Naive thymus-derived CD8-positive, alpha-beta T cell (primary cell): Measurements from ENCODE around the gene HSPB7. TPM values are rescaled to one million over a fixed set of nuclear protein-coding genes. Genes with fewer than 3 reads are reported as not detected.
A peak's percentile ranks its signal among the peaks of the same experiment; 100 is the strongest.

ENCODE experiments used
- ATAC-seq, 2 donors: fragments of 150-1000 bp; cut with Tn5 transposase in 1 of 2; sonication (Bioruptor Pico), chemical (Tn5 transposase) in 1 of 2; 1 replicate in 1 of 2; 2 replicates in 1 of 2; pipeline ENCODE4 v1.10.0; 2021; ENCODE audit warnings: mild to moderate bottlenecking in 2 of 2, moderate library complexity in 2 of 2
- POLR2A ChIA-PET: fragments of 350-600 bp; sonication (Branson Sonifier 250); formaldehyde crosslinking; loops from one replicate; lab custom pipeline; 2021; ENCODE audit warnings: antibody characterized with exemption; lab: Charles Lee
- DNase-seq, 10 donors: peaks; one replicate each; pipeline versions ENCODE4 v3.0.0 to v3.0.0-alpha.2; 2020 to 2022
- H3K27ac Mint-ChIP-seq, 10 donors: one replicate each; pipeline ENCODE4 v1.8.0; 2020 to 2022; ENCODE audit warnings: mild to moderate bottlenecking in 10 of 10, mixed read lengths in 10 of 10, moderate library complexity in 4 of 10, inconsistent platforms in 1 of 10
- H3K27me3 Mint-ChIP-seq, 5 donors: one replicate each; pipeline ENCODE4 v1.8.0; 2021 to 2022; ENCODE audit warnings: mixed read lengths in 5 of 5
- H3K36me3 Mint-ChIP-seq, 3 donors: one replicate each; pipeline ENCODE4 v1.8.0; 2020 to 2022; ENCODE audit warnings: mixed read lengths in 3 of 3, mild to moderate bottlenecking in 2 of 3, inconsistent platforms in 1 of 3
- H3K4me1 Mint-ChIP-seq, 4 donors: one replicate each; pipeline ENCODE4 v1.8.0; 2021 to 2022; ENCODE audit warnings: mixed read lengths in 4 of 4
- H3K4me3 Mint-ChIP-seq, 10 donors: one replicate each; pipeline ENCODE4 v1.8.0; 2020 to 2022; ENCODE audit warnings: mild to moderate bottlenecking in 10 of 10, mixed read lengths in 10 of 10, moderate library complexity in 6 of 10, inconsistent platforms in 1 of 10
- H3K9me3 Mint-ChIP-seq, 9 donors: one replicate each; pipeline ENCODE4 v1.8.0; 2020 to 2022; ENCODE audit warnings: mixed read lengths in 9 of 9, mild to moderate bottlenecking in 3 of 9, inconsistent platforms in 1 of 9, moderate library complexity in 1 of 9
- polyA plus RNA-seq, 3 donors: library from polyadenylated mRNA; unstranded; fragments of 300-500 nt; fragmentation: Illumina TruSeq; gene quantifications; one replicate each; pipeline ENCODE4 v1.2.3, GENCODE V29; 2021
- total RNA-seq, 8 experiments: library from RNA in 2 of 8; stranded (reverse) in 2 of 8; gene quantifications; one replicate each; pipeline ENCODE4 v1.2.3 and lab custom pipeline; 2021 to 2026

The HSPB7 gene
- total and polyA plus RNA-seq, 5 experiments from 2014 or later = not detected

DNA sequence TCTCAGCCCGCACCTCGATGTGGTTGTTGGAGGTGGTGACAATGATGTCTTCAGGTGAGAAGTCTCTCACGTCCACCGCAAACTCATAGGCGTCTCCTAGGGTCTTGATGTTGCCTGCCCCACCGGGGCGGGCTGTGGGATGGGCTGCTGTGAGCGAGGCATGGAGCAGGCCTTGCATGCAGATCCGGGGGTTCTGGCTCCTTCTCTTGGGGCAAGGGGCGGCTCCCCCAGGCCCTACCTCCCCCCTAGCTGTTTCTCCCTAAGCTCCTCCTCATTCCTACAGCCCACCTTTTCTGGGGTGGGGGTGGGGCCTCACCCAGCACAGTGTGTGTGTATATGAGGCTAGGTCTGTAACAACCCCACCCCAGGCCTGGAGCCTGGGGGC, 775 bp downstream of the HSPB7 start:
- H3K27me3 Mint-ChIP-seq = peaks cover 0 to 5% (median 0%) of the 10 kb centered on the region in 5 donors
- H3K4me1 Mint-ChIP-seq = peaks cover 0 to 13% (median 5%) of the 10 kb centered on the region in 4 donors
- no peak overlapping the region for H3K4me3 Mint-ChIP-seq
- no peaks in the 10 kb centered on the region for H3K9me3 Mint-ChIP-seq
- POLR2A ChIA-PET = no interaction called here
- ATAC-seq (no peak), DNase-seq (no peak)
- H3K36me3 Mint-ChIP-seq = no peaks in the 10 kb centered on the region
- no peak overlapping the region for H3K27ac Mint-ChIP-seq

DNA sequence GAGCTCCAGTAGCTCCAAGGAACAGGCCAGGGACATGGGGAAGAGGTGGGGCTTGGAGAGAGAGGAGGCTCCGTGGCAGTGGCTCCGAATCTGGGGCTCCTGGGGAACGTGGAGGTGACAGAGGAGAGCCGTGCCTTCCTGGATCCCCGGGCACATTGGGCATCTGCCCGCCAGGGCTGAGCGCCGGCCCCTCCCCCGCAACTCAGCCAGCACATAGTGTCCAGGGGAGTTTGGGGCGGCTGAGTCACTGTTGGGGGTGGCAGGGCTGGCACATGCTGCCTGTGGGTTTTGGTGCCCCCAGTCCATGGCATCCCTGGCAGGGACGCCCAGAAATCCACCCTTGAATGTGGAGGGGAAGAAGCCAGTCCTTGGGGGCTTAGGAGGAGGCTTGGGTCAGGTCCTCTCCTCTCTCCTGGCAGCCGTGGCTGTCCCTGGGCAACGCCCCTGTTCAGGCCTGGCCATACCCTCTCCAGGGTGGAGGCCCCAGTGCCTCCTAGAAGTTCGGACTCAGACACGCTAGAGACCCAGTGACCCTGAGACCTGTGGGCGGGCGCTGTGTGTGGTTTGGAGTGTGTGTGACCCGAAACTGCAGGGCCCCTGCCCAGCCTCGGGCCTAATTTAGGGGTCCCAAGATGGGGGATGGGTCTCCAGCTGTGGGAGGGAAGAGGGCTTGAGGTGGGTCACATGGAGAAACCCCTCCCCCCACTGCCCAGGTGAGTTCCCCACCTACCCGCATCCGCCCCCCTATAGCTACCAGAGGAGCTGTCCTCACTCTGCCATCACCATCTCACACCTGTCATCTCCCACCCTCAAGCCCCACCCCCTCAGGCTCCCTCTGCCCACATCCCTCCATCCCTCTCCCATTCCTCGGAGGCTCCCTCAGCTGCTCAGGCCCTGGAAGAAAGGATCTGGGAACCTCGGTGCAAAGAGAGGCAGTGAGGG, 1.6 kb downstream of the HSPB7 start:
- H3K36me3 Mint-ChIP-seq = no peaks in the 10 kb centered on the region
- peaks cover 0 to 14% (median 6%) of the 10 kb centered on the region in 4 donors for H3K4me1 Mint-ChIP-seq
- peak overlapping the region in 1 of 10 donors; percentile 62 for H3K27ac Mint-ChIP-seq
- DNase-seq (no peak), ATAC-seq (no peak)
- H3K9me3 Mint-ChIP-seq = no peaks in the 10 kb centered on the region
- peaks cover 0 to 5% (median 0%) of the 10 kb centered on the region in 5 donors for H3K27me3 Mint-ChIP-seq
- POLR2A ChIA-PET = no interaction called here
- H3K4me3 Mint-ChIP-seq = no peak overlapping the region

DNA sequence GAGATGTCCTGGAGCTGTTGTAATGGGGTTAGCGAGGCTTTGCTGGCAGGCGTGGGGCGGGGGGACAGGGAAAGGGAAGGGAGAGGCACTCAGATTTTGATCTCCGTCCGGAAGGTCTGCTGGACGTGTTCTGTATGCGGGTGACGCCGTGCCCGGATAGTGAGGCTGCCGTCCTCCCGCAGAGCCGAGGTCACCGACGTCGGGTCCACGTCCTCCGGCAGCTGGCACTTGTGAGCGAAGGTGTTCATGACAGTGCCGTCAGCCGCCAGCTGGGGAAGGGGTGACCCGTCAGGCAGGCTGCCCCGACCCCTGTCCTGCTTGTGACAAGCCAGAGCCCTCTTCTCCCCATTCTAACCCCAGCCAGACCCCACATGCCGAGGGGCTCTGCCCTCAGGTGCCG, 2.4 kb downstream of the HSPB7 start:
- Mint-ChIP-seq H3K27ac (peak overlapping the region in 1 of 10 donors; percentile 62), H3K4me1 (peaks cover 0 to 14% (median 6%) of the 10 kb centered on the region in 4 donors), H3K9me3 (no peaks in the 10 kb centered on the region), H3K27me3 (peaks cover 0 to 5% (median 0%) of the 10 kb centered on the region in 5 donors), H3K36me3 (no peaks in the 10 kb centered on the region), H3K4me3 (no peak overlapping the region)
- no peak for ATAC-seq
- no peak for DNase-seq
- POLR2A ChIA-PET = no interaction called here

DNA sequence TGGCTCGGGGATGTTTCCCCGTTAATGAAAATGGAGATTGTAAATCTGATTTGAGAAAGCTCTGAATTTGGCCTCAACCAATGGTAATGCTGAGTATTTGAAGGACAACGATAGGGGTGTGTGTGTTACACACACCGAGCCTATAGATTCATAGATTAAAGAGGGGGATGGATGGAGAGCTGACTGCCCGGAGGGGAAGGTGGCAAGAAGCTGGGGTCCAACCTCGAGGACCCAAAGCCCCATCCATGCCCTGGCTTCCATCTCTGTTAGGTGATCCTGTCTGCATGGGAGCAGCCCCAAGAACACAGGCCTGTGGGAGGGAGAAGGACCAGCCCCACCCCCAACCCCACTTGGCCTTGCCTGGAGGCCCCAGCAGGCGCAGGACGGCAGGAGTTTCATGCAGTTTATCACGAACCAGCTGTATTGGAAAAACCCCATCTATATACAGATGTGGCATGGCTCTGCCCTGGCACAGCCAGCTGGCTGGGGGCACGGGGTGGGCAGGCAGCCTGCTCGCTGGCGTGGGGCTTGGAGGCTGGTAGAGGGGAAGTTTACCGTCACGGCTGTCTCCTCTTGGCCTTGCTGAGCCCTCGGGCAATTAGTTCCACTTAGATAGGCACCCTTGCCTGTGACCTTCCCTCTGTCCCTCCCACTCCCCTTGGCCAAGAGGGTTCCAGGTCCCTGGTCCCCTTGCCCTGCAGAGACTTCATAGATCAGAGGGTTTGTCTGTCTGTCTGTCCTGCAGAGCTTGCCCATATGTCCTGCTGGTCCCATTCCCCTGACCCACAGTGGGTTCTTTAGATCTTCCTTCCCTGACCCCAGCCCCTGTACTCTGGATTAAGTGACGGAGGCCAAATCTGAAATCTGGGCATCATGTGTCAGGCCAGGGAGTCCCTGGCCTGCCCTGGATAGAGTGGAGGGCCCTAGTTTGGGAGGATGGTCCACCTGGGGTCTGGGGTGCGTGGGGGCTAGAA, 3.0 kb downstream of the HSPB7 start:
- no peak for ATAC-seq
- H3K9me3 Mint-ChIP-seq = no peaks in the 10 kb centered on the region
- peak overlapping the region in 5 of 10 donors; percentile 18 to 66 (median 44) for H3K4me3 Mint-ChIP-seq
- peaks cover 0 to 14% (median 6%) of the 10 kb centered on the region in 4 donors for H3K4me1 Mint-ChIP-seq
- peak overlapping the region in 3 of 10 donors; percentile 7 to 71 (median 52) for H3K27ac Mint-ChIP-seq
- POLR2A ChIA-PET = no interaction called here
- H3K27me3 Mint-ChIP-seq = peaks cover 0 to 5% (median 0%) of the 10 kb centered on the region in 5 donors
- DNase-seq = no peak
- H3K36me3 Mint-ChIP-seq = no peaks in the 10 kb centered on the region

DNA sequence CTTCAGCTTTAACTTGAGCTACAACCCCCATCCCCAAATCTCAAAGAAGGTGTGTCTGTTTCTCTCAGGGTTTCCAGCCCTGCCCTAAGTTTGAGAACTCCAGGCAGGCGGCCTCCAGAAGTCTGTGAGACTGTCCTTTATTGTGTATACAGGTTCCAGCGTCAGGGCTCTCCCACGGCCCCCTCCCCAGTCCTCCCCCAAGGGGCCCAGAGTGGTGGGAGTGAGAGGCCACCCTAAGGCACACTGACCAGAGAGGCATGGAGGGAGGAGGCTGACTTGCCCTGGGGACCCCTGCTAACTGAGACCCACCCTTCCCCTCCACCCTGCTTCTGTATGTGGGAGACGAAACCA, 4.0 kb downstream of the HSPB7 start:
- H3K4me3 Mint-ChIP-seq = peak overlapping the region in 2 of 10 donors; percentile 38 to 44
- POLR2A ChIA-PET = no interaction called here
- DNase-seq (no peak), ATAC-seq (no peak)
- H3K27me3 Mint-ChIP-seq = peaks cover 0 to 8% (median 0%) of the 10 kb centered on the region in 5 donors
- peak overlapping the region in 2 of 10 donors; percentile 28 to 72 for H3K27ac Mint-ChIP-seq
- peaks cover 0 to 14% (median 6%) of the 10 kb centered on the region in 4 donors for H3K4me1 Mint-ChIP-seq
- H3K9me3 Mint-ChIP-seq = no peaks in the 10 kb centered on the region
- H3K36me3 Mint-ChIP-seq = no peaks in the 10 kb centered on the region

DNA sequence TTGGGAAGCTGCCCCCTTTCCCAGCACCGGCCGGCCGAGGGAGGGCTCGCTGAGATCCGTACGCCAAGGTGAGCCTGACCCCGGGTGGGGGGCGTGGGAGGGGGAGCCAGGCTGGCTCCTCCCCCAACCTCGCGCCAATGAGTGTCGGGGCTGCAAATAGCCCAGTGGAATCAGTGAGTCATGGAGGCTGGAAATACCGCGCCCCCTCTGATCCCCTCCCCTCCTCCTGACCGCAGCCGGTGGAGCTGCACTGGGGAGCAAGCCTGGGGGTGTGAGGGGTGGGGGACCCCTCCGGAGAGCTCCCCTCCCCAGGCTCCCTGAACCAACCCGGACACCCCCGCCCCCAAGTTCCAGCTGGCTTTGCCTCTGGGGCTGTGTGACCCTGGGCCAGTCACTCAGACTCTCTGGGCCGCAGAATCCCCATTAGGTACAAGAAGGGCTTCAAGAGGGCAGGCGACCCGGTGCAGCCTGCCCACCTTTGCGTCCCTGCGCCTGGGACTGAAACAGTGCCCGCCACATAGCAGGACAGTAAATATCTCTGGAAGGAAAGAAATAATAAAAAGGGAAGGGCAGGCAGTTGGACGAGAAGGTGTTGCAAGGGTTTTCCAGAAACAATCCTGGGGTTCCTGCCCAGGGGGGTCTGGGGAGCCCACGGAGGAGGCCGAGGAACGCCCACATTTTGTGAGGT, 4.5 kb downstream of the HSPB7 start:
- Mint-ChIP-seq H3K9me3 (no peaks in the 10 kb centered on the region), H3K4me1 (peaks cover 0 to 14% (median 6%) of the 10 kb centered on the region in 4 donors), H3K4me3 (peak overlapping the region in 8 of 10 donors; percentile 4 to 64 (median 41)), H3K36me3 (no peaks in the 10 kb centered on the region), H3K27me3 (peaks cover 0 to 8% (median 0%) of the 10 kb centered on the region in 5 donors), H3K27ac (peak overlapping the region in 1 of 10 donors; percentile 72)
- peak in 5 of 10 donors; percentile 13 to 71 (median 25) for DNase-seq
- POLR2A ChIA-PET = no interaction called here
- ATAC-seq = peak; percentile 46 to 66

DNA sequence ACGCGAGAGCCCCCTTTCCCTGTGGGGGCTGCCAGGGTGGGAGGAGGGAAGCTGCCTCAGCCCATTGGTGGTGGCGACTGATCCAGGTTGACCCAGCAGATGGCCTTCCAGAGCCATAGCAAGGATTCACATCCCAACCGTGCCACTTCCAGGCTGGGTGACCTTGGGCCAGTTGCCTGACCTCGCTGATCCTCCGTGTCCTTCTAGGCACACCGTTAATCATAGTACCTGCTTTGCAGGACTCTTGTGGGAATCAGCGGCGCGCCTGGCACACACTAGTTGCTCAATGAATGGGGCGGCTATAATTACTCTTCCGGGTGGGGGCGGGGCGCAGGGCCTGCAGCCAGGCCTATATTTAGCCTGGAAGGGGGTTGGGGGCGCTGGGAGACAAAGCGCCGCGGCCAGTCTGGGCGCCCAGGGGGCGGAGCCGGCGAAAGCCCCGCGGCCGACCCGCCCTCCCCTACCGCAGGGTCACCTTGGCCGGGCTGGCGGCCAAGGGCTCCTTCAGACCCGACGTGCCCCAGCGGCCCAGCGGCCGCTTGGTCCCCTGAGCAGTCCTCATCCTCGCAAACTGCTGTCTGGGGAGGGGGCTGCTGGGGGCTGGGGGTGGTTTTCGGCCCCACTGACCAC, 5.1 kb downstream of the HSPB7 start:
- ATAC-seq (peak; percentile 44 to 51), DNase-seq (peak in 5 of 10 donors; percentile 15 to 28 (median 17))
- H3K27ac Mint-ChIP-seq = no peak overlapping the region
- POLR2A ChIA-PET = no interaction called here
- H3K36me3 Mint-ChIP-seq = no peaks in the 10 kb centered on the region
- peaks cover 0 to 8% (median 0%) of the 10 kb centered on the region in 5 donors for H3K27me3 Mint-ChIP-seq
- peak overlapping the region in 9 of 10 donors; percentile 10 to 56 (median 33) for H3K4me3 Mint-ChIP-seq
- H3K4me1 Mint-ChIP-seq = peaks cover 0 to 14% (median 6%) of the 10 kb centered on the region in 4 donors
- H3K9me3 Mint-ChIP-seq = no peaks in the 10 kb centered on the region

DNA sequence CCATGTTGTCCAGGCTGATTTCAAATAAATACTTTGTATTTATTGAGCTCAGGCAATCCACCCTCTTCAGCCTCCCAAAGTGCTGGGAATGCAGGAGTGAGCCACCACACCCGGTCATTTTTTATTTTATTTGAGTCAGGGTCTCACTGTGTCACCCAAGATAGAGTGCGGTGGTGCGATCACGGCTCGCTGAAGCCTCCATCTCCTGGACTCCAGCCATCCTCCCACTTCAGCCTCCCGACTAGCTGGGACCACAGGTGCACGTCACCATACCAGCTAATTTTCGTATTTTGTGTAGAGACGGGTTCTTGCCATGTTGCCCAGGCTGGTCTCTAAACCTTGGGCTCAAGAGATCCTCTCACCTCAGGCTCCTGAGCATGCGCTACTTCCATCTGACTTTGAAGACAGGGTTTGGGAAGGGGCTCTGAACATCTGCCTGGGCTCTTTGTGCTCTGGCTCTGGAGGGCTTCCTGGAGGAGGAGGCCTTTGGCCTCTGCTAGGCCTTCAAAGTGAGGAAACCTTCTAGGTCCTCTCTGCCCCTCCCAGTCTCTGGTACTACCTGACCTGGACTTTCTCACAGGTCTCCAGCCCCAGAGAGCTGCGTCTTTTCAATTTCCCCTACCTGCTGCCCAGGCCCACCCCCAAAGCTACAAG, 5.8 kb downstream of the HSPB7 start:
- DNase-seq (no peak), ATAC-seq (no peak)
- Mint-ChIP-seq H3K27ac (no peak overlapping the region), H3K36me3 (no peaks in the 10 kb centered on the region), H3K4me1 (peaks cover 0 to 14% (median 6%) of the 10 kb centered on the region in 4 donors), H3K9me3 (no peaks in the 10 kb centered on the region), H3K4me3 (peak overlapping the region in 8 of 10 donors; percentile 10 to 56 (median 38)), H3K27me3 (peaks cover 0 to 8% (median 0%) of the 10 kb centered on the region in 5 donors)
- POLR2A ChIA-PET = interaction anchor here (0.6 kb wide), 1 partner anchor 66 kb away, joined by 7 read pairs; no protein-coding TSS in a partner anchor

DNA sequence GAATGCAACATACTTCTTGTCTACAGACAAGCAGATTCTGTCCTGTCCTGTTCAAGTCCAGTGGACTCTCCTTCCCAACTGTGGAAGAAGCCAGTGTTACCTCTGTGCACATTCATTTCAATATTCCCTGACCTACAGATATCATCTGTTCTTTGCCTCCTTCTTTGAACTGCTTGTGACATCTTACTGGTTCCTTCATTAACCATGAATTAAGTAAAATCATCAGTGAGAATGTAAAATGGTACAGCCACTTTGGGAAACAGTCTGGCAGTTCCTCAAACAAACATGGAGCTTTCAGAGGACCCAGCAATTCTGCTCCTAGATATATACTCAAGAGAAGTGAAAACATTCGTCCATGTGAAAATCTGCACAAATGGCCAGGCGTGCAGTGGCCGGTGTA, 7.0 kb downstream of the HSPB7 start:
- H3K27ac Mint-ChIP-seq = no peak overlapping the region
- no peaks in the 10 kb centered on the region for H3K36me3 Mint-ChIP-seq
- peaks cover 0 to 23% (median 6%) of the 10 kb centered on the region in 4 donors for H3K4me1 Mint-ChIP-seq
- H3K4me3 Mint-ChIP-seq = peak overlapping the region in 1 of 10 donors; percentile 5
- POLR2A ChIA-PET = no interaction called here
- H3K9me3 Mint-ChIP-seq = no peaks in the 10 kb centered on the region
- peaks cover 0 to 8% (median 0%) of the 10 kb centered on the region in 5 donors for H3K27me3 Mint-ChIP-seq
- no peak for DNase-seq
- ATAC-seq = no peak

DNA sequence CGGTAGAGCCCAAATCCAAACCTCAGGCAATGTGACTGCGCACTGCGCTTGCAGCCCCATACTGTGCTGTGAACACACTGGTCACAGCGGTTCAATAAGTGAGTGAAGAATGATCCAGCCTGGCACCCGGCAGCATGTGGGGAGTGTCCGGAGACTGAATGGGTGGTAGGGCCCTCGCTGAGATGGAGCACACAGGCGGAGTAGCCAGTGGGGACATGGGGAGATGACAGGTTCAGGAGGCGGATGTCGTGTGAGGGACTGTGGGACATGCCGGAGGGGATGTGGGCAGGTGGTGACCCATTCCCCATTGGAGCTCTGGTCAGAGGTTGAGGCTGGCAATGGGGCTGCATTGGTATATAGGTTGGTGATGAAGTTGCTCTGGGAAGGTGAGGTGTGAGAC, 8.2 kb downstream of the HSPB7 start:
- DNase-seq (no peak), ATAC-seq (no peak)
- H3K4me1 Mint-ChIP-seq = peaks cover 0 to 20% (median 4%) of the 10 kb centered on the region in 4 donors
- no peaks in the 10 kb centered on the region for H3K9me3 Mint-ChIP-seq
- no peak overlapping the region for H3K27ac Mint-ChIP-seq
- H3K36me3 Mint-ChIP-seq = no peaks in the 10 kb centered on the region
- POLR2A ChIA-PET = no interaction called here
- H3K27me3 Mint-ChIP-seq = peaks cover 0 to 8% (median 0%) of the 10 kb centered on the region in 5 donors
- no peak overlapping the region for H3K4me3 Mint-ChIP-seq

DNA sequence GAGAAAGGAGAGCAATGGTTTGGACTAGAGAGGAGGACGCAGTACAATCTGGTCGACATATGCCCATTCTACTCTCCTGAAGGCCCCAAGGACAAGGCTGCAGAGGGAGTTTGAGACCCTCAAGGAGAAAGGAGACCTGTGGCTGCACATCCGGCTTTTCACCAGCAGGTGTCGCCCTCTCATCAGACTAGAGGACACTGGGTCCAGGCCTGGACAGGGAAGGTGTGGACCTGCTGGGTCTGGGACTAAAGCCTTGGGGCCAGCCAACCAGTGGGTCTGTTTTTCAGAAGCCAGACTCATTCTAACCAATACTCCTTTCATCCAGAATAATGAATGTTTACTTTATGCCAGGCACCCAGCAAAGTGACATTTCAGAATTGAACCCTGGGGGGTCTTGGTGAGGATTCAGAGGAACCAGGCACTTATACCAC, 8.8 kb downstream of the HSPB7 start:
- ATAC-seq (peak; percentile 67 to 72), DNase-seq (peak; percentile 54 to 86 (median 66))
- Mint-ChIP-seq H3K4me3 (no peak overlapping the region), H3K9me3 (no peaks in the 10 kb centered on the region), H3K4me1 (peaks cover 0 to 16% (median 4%) of the 10 kb centered on the region in 4 donors), H3K27me3 (peaks cover 0 to 8% (median 0%) of the 10 kb centered on the region in 5 donors), H3K36me3 (no peaks in the 10 kb centered on the region), H3K27ac (no peak overlapping the region)
- POLR2A ChIA-PET = no interaction called here
